DOHH2 (cell line): ENCODE results near the gene RNU1-1.
"Not testable (repeated sequence)": the region's sequence is repeated elsewhere in the genome, so short reads cannot be mapped to it uniquely, and the experiment has no call there.

Experiments used
- H3F3A ChIP-seq: fragments of 200-600 bp; sonication (generic), shearing (Covaris generic); 2 replicates; pipeline ENCODE4 v1.6.0; 2016; ENCODE audit warnings: antibody characterized with exemption, mild to moderate bottlenecking; ENCODE audit not compliant: control insufficient read depth, insufficient read depth
- H3K27ac ChIP-seq: fragments of 200-600 bp; sonication (generic); 2 replicates; pipeline ENCODE4 v1.5.1; 2014; ENCODE audit warnings: low read depth, mild to moderate bottlenecking, low read length, moderate library complexity
- H3K27me3 ChIP-seq: fragments of 200-600 bp; sonication (generic); 2 replicates; pipeline ENCODE4 v1.6.1; 2014; ENCODE audit warnings: mild to moderate bottlenecking, low read length, mixed read lengths; ENCODE audit not compliant: control insufficient read depth
- H3K36me3 ChIP-seq: fragments of 200-600 bp; sonication (generic); 2 replicates; pipeline ENCODE4 v1.6.1; 2014; ENCODE audit warnings: mild to moderate bottlenecking, low read length, moderate library complexity, mixed read lengths; ENCODE audit not compliant: control insufficient read depth
- H3K4me1 ChIP-seq: fragments of 200-600 bp; sonication (generic); 2 replicates; pipeline ENCODE4 v1.6.1; 2014; ENCODE audit warnings: mild to moderate bottlenecking, low read length, mixed read lengths; ENCODE audit not compliant: control insufficient read depth
- H3K4me2 ChIP-seq: fragments of 200-600 bp; sonication (generic); 2 replicates; pipeline ENCODE4 v1.6.0; 2014; ENCODE audit warnings: mild to moderate bottlenecking, low read length, moderate library complexity
- H3K4me3 ChIP-seq: fragments of 200-600 bp; sonication (generic); 2 replicates; pipeline ENCODE4 v1.5.1; 2014; ENCODE audit warnings: mild to moderate bottlenecking, low read length, mixed read lengths
- H3K79me2 ChIP-seq: fragments of 200-600 bp; sonication (generic); 2 replicates; pipeline ENCODE4 v1.6.1; 2014; ENCODE audit warnings: mild to moderate bottlenecking, low read length, mixed read lengths; ENCODE audit not compliant: control insufficient read depth
- H3K9me2 ChIP-seq: fragments of 200-600 bp; sonication (generic); replicated peaks from 2 replicates; pipeline ENCODE4 v1.6.1; 2014; ENCODE audit warnings: mild to moderate bottlenecking, low read length, mixed read lengths; ENCODE audit not compliant: control insufficient read depth
- H3K9me3 ChIP-seq: fragments of 200-600 bp; sonication (generic); 2 replicates; pipeline ENCODE4 v1.6.1; 2014; ENCODE audit warnings: antibody characterized with exemption, low read length, mixed read lengths; ENCODE audit not compliant: control insufficient read depth, insufficient read depth
- H4K20me1 ChIP-seq: fragments of 200-600 bp; sonication (generic); 2 replicates; pipeline ENCODE4 v1.6.0; 2014; ENCODE audit warnings: low read depth, mild to moderate bottlenecking, antibody characterized with exemption, low read length, moderate library complexity; ENCODE audit not compliant: control insufficient read depth, insufficient read depth
- CTCF ChIP-seq: fragments of 200-600 bp; sonication (generic); IDR thresholded peaks from one replicate; pipeline ENCODE4 v1.5.1; 2014; ENCODE audit warnings: antibody characterized with exemption, mild to moderate bottlenecking, low read depth, low read length; ENCODE audit not compliant: poor library complexity, severe bottlenecking
- EZH2phosphoT487 ChIP-seq: fragments of 200-600 bp; sonication (generic); IDR thresholded peaks from 2 replicates; pipeline ENCODE4 v1.6.1; 2017; ENCODE audit warnings: borderline replicate concordance, mild to moderate bottlenecking, antibody characterized with exemption, low read length, moderate library complexity, mixed read lengths

The RNU1-1 gene

GRCh38 chr1:16474891-16475290, 39.2 kb downstream of the RNU1-1 start:
- not testable (repeated sequence) for H3K4me2 ChIP-seq, H3K9me2 ChIP-seq, H3F3A ChIP-seq, H3K27ac ChIP-seq, H3K27me3 ChIP-seq, H3K79me2 ChIP-seq, H4K20me1 ChIP-seq, H3K36me3 ChIP-seq, H3K4me1 ChIP-seq, H3K4me3 ChIP-seq, H3K9me3 ChIP-seq
- peak; percentile 37 for TF ChIP-seq CTCF

DNA sequence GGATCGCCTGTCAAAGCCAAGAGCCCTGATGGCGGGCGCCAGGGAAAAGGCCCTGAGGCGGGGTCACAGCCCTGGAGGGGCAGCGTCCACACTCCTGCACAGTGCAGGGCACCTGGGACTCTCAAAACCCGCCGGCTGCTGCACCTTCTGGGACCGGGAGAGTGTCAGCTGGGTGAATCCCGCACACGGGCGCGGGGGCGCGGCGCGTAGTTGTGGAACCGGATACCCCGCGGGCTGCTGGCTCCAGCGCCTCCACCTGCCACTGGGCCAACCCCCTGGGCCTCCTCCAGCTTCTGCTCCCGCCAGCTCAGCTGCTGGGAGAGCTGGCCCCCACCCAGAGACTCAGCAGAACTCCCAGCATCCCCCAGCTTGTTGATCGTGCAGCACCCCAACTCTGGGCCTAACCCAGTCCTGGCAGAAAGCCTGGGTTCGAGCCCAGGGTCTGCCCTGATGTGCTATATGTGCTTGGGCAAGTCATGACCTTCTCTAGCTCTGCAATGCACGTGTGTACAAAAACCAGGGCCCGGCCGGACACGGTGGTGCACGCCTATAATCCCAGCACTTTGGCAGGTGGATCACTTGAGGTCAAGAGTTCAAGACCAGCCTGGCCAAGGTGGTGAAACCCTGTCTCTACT, 39.8 kb downstream of the RNU1-1 start:
- no peaks in the 10 kb centered on the region for H3K9me2 ChIP-seq
- no peaks in the 10 kb centered on the region for H4K20me1 ChIP-seq
- no peaks in the 10 kb centered on the region for H3K4me1 ChIP-seq
- no peaks in the 10 kb centered on the region for H3K79me2 ChIP-seq
- TF ChIP-seq EZH2phosphoT487, result no peak
- no peak for TF ChIP-seq CTCF
- H3K4me2 ChIP-seq, result no peak overlapping the region
- no peaks in the 10 kb centered on the region for H3K36me3 ChIP-seq
- H3K27me3 ChIP-seq, result no peaks in the 10 kb centered on the region
- no peak overlapping the region for H3K4me3 ChIP-seq
- H3F3A ChIP-seq, result no peaks in the 10 kb centered on the region
- no peaks in the 10 kb centered on the region for H3K9me3 ChIP-seq
- H3K27ac ChIP-seq, result no peak overlapping the region

GRCh38 chr1:16468558-16468957, 45.5 kb downstream of the RNU1-1 start:
- Histone ChIP-seq H3K27ac (no peak overlapping the region), H3K79me2 (no peaks in the 10 kb centered on the region), H3K9me3 (no peaks in the 10 kb centered on the region), H3K4me1 (no peaks in the 10 kb centered on the region), H3K9me2 (no peaks in the 10 kb centered on the region), H3K27me3 (no peaks in the 10 kb centered on the region), H3K4me3 (no peak overlapping the region), H3K36me3 (no peaks in the 10 kb centered on the region; the same call in 1 of the 2 replicates), H4K20me1 (no peaks in the 10 kb centered on the region), H3F3A (no peaks in the 10 kb centered on the region), H3K4me2 (no peak overlapping the region)
- TF ChIP-seq EZH2phosphoT487 (no peak), CTCF (no peak)
